ENCODE results near the gene PDE3A. TPM values are rescaled to one million over a fixed set of nuclear protein-coding genes. Genes with fewer than 3 reads are reported as not detected.
A peak's percentile ranks its signal among the peaks of the same experiment; 100 is the strongest.

PDE3A gene
- total RNA-seq, 1 donor, result 14.8 TPM

- Histone ChIP-seq H3K27ac (ENCODE audit: low read depth, low read length) (peak overlapping the region; percentile 53), H3K79me2 (ENCODE audit: insufficient read depth, low read length) (peaks cover 7% of the 10 kb centered on the region), H4K20me1 (ENCODE audit: insufficient read depth, low read length) (no peaks in the 10 kb centered on the region), H3K27me3 (ENCODE audit: insufficient read depth, low read length) (no peaks in the 10 kb centered on the region), H2AFZ (ENCODE audit: low read length) (peak overlapping the region; percentile 21), H3K36me3 (ENCODE audit: insufficient read depth, low read length) (no peaks in the 10 kb centered on the region), H3K4me2 (ENCODE audit: insufficient read depth, low read length) (peak overlapping the region; percentile 26), H3K4me3 (ENCODE audit: insufficient read depth, low read length) (peak overlapping the region; percentile 1), H3K9me3 (ENCODE audit: low read depth, low read length) (no peaks in the 10 kb centered on the region), H3K4me1 (ENCODE audit: insufficient read depth, low read length) (peaks cover 50% of the 10 kb centered on the region)
- TF ChIP-seq CTCF (IDR thresholded peaks at IDR 0.05; ENCODE audit: extremely low read depth, low read depth, low read length), result no peak
- DNase-seq (ENCODE audit: insufficient read length, low spot score, missing footprints), result no peak
Observed at GRCh38 chr12:20492251-20492760, 124.0 kb downstream of the PDE3A start.

DNA sequence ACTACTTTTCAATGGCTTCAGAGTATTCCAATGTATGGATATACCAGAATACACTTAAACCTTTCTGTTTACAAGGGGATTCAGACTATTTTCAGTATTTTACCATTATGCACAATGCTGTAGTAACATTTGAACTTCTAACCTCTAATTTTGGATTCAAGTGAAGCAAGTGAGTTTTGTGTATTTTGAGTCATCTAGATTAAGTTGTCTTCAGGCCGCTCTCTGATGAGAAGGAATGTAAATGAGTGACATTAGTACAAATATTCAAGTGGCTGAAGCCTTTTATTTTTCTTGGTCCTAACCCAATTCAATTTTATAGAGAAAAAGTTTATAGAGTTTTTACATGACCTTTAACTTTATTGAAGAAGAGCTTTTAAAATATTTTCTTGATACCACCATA, 125.6 kb downstream of the PDE3A start:
- H3K36me3 ChIP-seq (ENCODE audit: insufficient read depth, low read length), result no peaks in the 10 kb centered on the region
- no peak overlapping the region for H3K4me3 ChIP-seq (ENCODE audit: insufficient read depth, low read length)
- no peaks in the 10 kb centered on the region for H3K27me3 ChIP-seq (ENCODE audit: insufficient read depth, low read length)
- H3K9me3 ChIP-seq (ENCODE audit: low read depth, low read length), result no peaks in the 10 kb centered on the region
- no peak overlapping the region for H2AFZ ChIP-seq (ENCODE audit: low read length)
- peaks cover 49% of the 10 kb centered on the region for H3K4me1 ChIP-seq (ENCODE audit: insufficient read depth, low read length)
- peak overlapping the region; percentile 45 for H3K4me2 ChIP-seq (ENCODE audit: insufficient read depth, low read length)
- no peak for DNase-seq (ENCODE audit: insufficient read length, low spot score, missing footprints)
- H4K20me1 ChIP-seq (ENCODE audit: insufficient read depth, low read length), result no peaks in the 10 kb centered on the region
- peak overlapping the region; percentile 52 for H3K27ac ChIP-seq (ENCODE audit: low read depth, low read length)
- H3K79me2 ChIP-seq (ENCODE audit: insufficient read depth, low read length), result peaks cover 14% of the 10 kb centered on the region
- TF ChIP-seq CTCF (IDR thresholded peaks at IDR 0.05; ENCODE audit: extremely low read depth, low read depth, low read length), result no peak

- Histone ChIP-seq H2AFZ (ENCODE audit: low read length) (no peak overlapping the region), H3K36me3 (ENCODE audit: insufficient read depth, low read length) (no peaks in the 10 kb centered on the region), H3K27me3 (ENCODE audit: insufficient read depth, low read length) (no peaks in the 10 kb centered on the region), H3K4me2 (ENCODE audit: insufficient read depth, low read length) (peak overlapping the region; percentile 45), H3K4me1 (ENCODE audit: insufficient read depth, low read length) (peaks cover 48% of the 10 kb centered on the region), H3K9me3 (ENCODE audit: low read depth, low read length) (no peaks in the 10 kb centered on the region), H4K20me1 (ENCODE audit: insufficient read depth, low read length) (no peaks in the 10 kb centered on the region), H3K4me3 (ENCODE audit: insufficient read depth, low read length) (no peak overlapping the region), H3K27ac (ENCODE audit: low read depth, low read length) (peak overlapping the region; percentile 69), H3K79me2 (ENCODE audit: insufficient read depth, low read length) (peaks cover 16% of the 10 kb centered on the region)
- no peak for DNase-seq (ENCODE audit: insufficient read length, low spot score, missing footprints)
- no peak for TF ChIP-seq CTCF (IDR thresholded peaks at IDR 0.05; ENCODE audit: extremely low read depth, low read depth, low read length)
Observed at GRCh38 chr12:20494851-20495250, 126.5 kb downstream of the PDE3A start.

GRCh38 chr12:20495997-20496396, 127.7 kb downstream of the PDE3A start:
- Histone ChIP-seq H2AFZ (ENCODE audit: low read length) (no peak overlapping the region), H3K4me1 (ENCODE audit: insufficient read depth, low read length) (peaks cover 38% of the 10 kb centered on the region), H3K36me3 (ENCODE audit: insufficient read depth, low read length) (no peaks in the 10 kb centered on the region), H3K4me3 (ENCODE audit: insufficient read depth, low read length) (no peak overlapping the region), H3K4me2 (ENCODE audit: insufficient read depth, low read length) (no peak overlapping the region), H3K9me3 (ENCODE audit: low read depth, low read length) (no peaks in the 10 kb centered on the region), H3K27me3 (ENCODE audit: insufficient read depth, low read length) (no peaks in the 10 kb centered on the region), H4K20me1 (ENCODE audit: insufficient read depth, low read length) (no peaks in the 10 kb centered on the region), H3K27ac (ENCODE audit: low read depth, low read length) (no peak overlapping the region), H3K79me2 (ENCODE audit: insufficient read depth, low read length) (peaks cover 16% of the 10 kb centered on the region)
- TF ChIP-seq CTCF (IDR thresholded peaks at IDR 0.05; ENCODE audit: extremely low read depth, low read depth, low read length), result no peak
- DNase-seq (ENCODE audit: insufficient read length, low spot score, missing footprints), result no peak

Data from osteoblast (primary cell).